HEK293 (cell line): ENCODE results near the gene CEP72.
"Not testable (repeated sequence)": the region's sequence is repeated elsewhere in the genome, so short reads cannot be mapped to it uniquely, and the experiment has no call there.

Experiments
- CTCF ChIA-PET: fragments of 350-600 bp; formaldehyde crosslinking; extraction: SDS; loops from one replicate; lab custom pipeline; 2021; ENCODE audit warnings: antibody characterized with exemption; lab: Yijun Ruan, JAX
- POLR2A ChIA-PET: fragments of 300-600 bp; formaldehyde crosslinking; extraction: SDS; loops from one replicate; lab custom pipeline; 2020; ENCODE audit warnings: antibody characterized with exemption, inconsistent platforms; lab: Yijun Ruan, JAX
- H3K27ac ChIP-seq: fragments of 200-500 bp; sonication (Bioruptor generic); 2 replicates; pipeline ENCODE4 v1.5.1; 2014; ENCODE audit warnings: low read depth, low read length, control low read depth, inconsistent platforms; ENCODE audit errors: extremely low read depth
- H3K36me3 ChIP-seq, 2 experiments: fragments of 200-500 bp in 1 of 2; sonication (Bioruptor generic) in 1 of 2; 1 replicate in 1 of 2; 2 replicates in 1 of 2; pipeline ENCODE4 v1.5.1; 2014 to 2017; ENCODE audit warnings: inconsistent platforms in 2 of 2, low read length in 2 of 2; ENCODE audit not compliant: control insufficient read depth in 2 of 2, insufficient read depth in 1 of 2
- H3K4me1 ChIP-seq: fragments of 200-500 bp; sonication (Bioruptor generic); 2 replicates; pipeline ENCODE4 v1.5.1; 2014; ENCODE audit warnings: mild to moderate bottlenecking, low read length, inconsistent platforms; ENCODE audit not compliant: control insufficient read depth, insufficient read depth
- H3K4me3 ChIP-seq: 2 replicates; pipeline ENCODE4 v1.5.1; 2011; ENCODE audit warnings: low read depth, mild to moderate bottlenecking, control low read depth, low read length, moderate library complexity
- H3K9me3 ChIP-seq: fragments of 200-500 bp; sonication (Bioruptor generic); 2 replicates; pipeline ENCODE4 v1.5.1; 2014; ENCODE audit warnings: low read depth, low read length, inconsistent platforms; ENCODE audit not compliant: control insufficient read depth, insufficient read depth
- BCL11B ChIP-seq: fragments of 450-650 bp; formaldehyde crosslinking; IDR thresholded peaks from 2 replicates; pipeline ENCODE4 v1.5.1; 2016; ENCODE audit warnings: low read depth, missing biosample characterization, missing genetic modification characterization
- EGR2 ChIP-seq: fragments of 450-650 bp; formaldehyde crosslinking; IDR thresholded peaks from 2 replicates; pipeline ENCODE4 v1.5.1; 2016; ENCODE audit warnings: low read depth, missing biosample characterization, missing genetic modification characterization
- KLF10 ChIP-seq: fragments of 450-650 bp; IDR thresholded peaks from 2 replicates; pipeline ENCODE4 v1.5.1; 2018; ENCODE audit warnings: missing biosample characterization, mild to moderate bottlenecking, missing genetic modification characterization
- SP7 ChIP-seq: fragments of 450-650 bp; formaldehyde crosslinking; IDR thresholded peaks from 2 replicates; pipeline ENCODE4 v1.5.1; 2016; ENCODE audit warnings: missing biosample characterization, missing genetic modification characterization
- ZNF157 ChIP-seq: fragments of 450-650 bp; formaldehyde crosslinking; IDR thresholded peaks from 2 replicates; pipeline ENCODE4 v1.5.1; 2016; ENCODE audit warnings: missing biosample characterization, missing genetic modification characterization
- ZNF175 ChIP-seq: fragments of 450-650 bp; formaldehyde crosslinking; IDR thresholded peaks from 2 replicates; pipeline ENCODE4 v1.5.1; 2016; ENCODE audit warnings: missing biosample characterization, missing genetic modification characterization
- ZNF248 ChIP-seq: fragments of 450-650 bp; formaldehyde crosslinking; IDR thresholded peaks from 2 replicates; pipeline ENCODE4 v1.5.1; 2017; ENCODE audit warnings: missing biosample characterization, missing genetic modification characterization
- ZNF302 ChIP-seq: fragments of 450-650 bp; formaldehyde crosslinking; IDR thresholded peaks from 2 replicates; pipeline ENCODE4 v1.5.1; 2016; ENCODE audit warnings: missing biosample characterization, missing genetic modification characterization, low read depth
- ZNF416 ChIP-seq: fragments of 450-650 bp; formaldehyde crosslinking; IDR thresholded peaks from 2 replicates; pipeline ENCODE4 v1.5.1; 2016; ENCODE audit warnings: missing biosample characterization, missing genetic modification characterization
- ZSCAN23 ChIP-seq: fragments of 450-650 bp; formaldehyde crosslinking; IDR thresholded peaks from 2 replicates; pipeline ENCODE4 v1.5.1; 2016; ENCODE audit warnings: missing biosample characterization, missing genetic modification characterization
- TF ChIP-seq, protein P1 (sequence below): fragments of 450-650 bp; formaldehyde crosslinking; IDR thresholded peaks from 2 replicates; pipeline ENCODE4 v1.5.1; 2016; ENCODE audit warnings: missing biosample characterization, missing genetic modification characterization
- TF ChIP-seq, protein P2 (sequence below): fragments of 450-650 bp; formaldehyde crosslinking; IDR thresholded peaks from 2 replicates; pipeline ENCODE4; 2016; ENCODE audit warnings: missing biosample characterization, missing genetic modification characterization
- TF ChIP-seq, protein P3 (sequence below): fragments of 450-650 bp; formaldehyde crosslinking; IDR thresholded peaks from 2 replicates; pipeline ENCODE4 v1.5.1; 2016; ENCODE audit warnings: missing biosample characterization, missing genetic modification characterization
- TF ChIP-seq, protein P4 (sequence below): sonication (generic); formaldehyde crosslinking; IDR thresholded peaks from 2 replicates; pipeline ENCODE4 v1.8.1; 2022; ENCODE audit warnings: mild to moderate bottlenecking, moderate library complexity, missing genetic modification reagents
- TF ChIP-seq, protein P5 (sequence below): fragments of 450-650 bp; formaldehyde crosslinking; IDR thresholded peaks from 2 replicates; pipeline ENCODE4 v1.5.1; 2016; ENCODE audit warnings: missing biosample characterization, missing genetic modification characterization

The CEP72 gene

DNA sequence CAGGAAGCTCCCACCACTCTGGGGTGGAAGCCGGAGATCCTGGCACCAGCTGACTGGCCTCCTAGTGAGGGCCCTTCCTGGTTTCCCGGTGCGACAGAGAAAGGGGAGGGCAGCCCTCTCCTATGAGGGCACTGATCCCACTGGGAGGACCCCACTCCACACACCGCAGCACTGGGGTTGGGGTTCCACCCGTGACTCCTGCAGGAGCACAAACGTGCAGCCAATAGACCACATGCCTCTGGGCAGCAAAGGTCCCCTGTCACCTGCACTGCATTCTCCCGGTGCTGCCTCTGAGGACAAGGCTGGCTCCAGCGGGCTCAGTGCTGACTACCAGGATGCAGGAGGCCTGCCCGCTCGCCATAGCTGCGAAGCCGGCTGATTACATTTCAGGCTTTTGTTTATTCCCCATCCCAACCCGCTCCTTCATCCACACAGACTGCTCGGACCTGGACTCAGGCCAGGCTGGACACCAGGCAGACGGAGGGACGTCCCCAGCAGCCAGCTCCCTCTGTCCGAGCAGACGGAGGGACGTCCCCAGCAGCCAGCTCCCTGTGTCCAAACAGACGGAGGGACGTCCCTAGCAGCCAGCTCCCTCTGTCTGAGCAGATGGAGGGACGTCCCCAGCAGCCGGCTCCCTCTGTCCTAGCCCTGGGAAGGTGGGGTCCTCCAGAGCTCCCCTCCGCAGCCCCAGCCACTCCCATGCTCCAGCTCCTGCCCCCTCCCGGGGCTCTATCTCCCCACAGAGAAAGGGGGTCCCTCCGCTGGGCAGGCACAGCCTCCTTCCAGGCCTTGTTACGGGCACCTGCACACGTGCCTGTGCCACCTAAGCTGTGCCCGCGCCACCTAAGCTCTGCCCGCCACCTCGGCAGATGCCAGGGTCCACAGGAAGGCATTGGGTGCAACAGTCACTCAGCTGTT, 8.8 kb upstream of the CEP72 start:
- POLR2A ChIA-PET, result no interaction called here
- Histone ChIP-seq H3K4me3 (no peak overlapping the region), H3K9me3 (no peaks in the 10 kb centered on the region), H3K4me1 (no peaks in the 10 kb centered on the region), H3K27ac (no peak overlapping the region), H3K36me3 (no peaks in the 10 kb centered on the region)
- CTCF ChIA-PET, result interaction anchor here (0.9 to 1.1 kb wide), 2 partner anchors 9 to 66 kb away, joined by 3 read pairs; no protein-coding TSS in a partner anchor
- TF ChIP-seq ZNF302 (peak; percentile 92), SP7 (no peak), ZNF175 (tag by site-specific recombination) (no peak)
- TF ChIP-seq, protein P1, sequence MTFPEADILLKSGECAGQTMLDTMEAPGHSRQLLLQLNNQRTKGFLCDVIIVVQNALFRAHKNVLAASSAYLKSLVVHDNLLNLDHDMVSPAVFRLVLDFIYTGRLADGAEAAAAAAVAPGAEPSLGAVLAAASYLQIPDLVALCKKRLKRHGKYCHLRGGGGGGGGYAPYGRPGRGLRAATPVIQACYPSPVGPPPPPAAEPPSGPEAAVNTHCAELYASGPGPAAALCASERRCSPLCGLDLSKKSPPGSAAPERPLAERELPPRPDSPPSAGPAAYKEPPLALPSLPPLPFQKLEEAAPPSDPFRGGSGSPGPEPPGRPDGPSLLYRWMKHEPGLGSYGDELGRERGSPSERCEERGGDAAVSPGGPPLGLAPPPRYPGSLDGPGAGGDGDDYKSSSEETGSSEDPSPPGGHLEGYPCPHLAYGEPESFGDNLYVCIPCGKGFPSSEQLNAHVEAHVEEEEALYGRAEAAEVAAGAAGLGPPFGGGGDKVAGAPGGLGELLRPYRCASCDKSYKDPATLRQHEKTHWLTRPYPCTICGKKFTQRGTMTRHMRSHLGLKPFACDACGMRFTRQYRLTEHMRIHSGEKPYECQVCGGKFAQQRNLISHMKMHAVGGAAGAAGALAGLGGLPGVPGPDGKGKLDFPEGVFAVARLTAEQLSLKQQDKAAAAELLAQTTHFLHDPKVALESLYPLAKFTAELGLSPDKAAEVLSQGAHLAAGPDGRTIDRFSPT (tag by site-specific recombination), result 0 out of 2 replicates have a peak, but pooled peaks have one; percentile 24

DNA sequence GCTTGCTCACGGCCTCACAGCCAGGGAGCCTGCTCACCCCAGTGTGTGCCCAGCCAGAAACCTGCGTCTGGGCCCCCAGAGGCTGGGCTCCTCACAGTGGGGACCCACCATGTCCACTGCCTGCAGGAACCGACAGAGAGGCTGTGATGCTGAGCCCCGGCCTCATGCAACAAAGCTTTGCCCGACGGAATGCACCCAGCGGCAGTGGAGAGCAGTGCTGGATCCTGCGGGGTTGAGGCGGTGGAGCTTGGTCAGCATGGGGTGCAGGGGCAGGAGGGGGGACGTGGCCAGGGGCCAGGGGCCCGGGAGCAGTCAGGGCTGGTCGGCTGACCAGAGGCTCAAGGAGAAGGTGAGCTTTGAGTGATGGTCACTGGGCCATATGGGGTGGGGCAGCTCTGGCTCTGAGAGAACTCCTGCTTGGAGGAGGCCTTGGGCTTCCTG, 7.7 kb upstream of the CEP72 start:
- H3K27ac ChIP-seq, result no peak overlapping the region
- POLR2A ChIA-PET, result no interaction called here
- H3K4me1 ChIP-seq, result no peaks in the 10 kb centered on the region
- H3K4me3 ChIP-seq, result no peak overlapping the region
- no peaks in the 10 kb centered on the region for H3K36me3 ChIP-seq
- TF ChIP-seq ZSCAN23 (tag by site-specific recombination) (no peak), ZNF157 (no peak), ZNF416 (no peak), EGR2 (tag by site-specific recombination) (no peak), ZNF248 (tag by site-specific recombination) (no peak), KLF10 (no peak), BCL11B (tag by site-specific recombination) (no peak)
- TF ChIP-seq, protein P2, sequence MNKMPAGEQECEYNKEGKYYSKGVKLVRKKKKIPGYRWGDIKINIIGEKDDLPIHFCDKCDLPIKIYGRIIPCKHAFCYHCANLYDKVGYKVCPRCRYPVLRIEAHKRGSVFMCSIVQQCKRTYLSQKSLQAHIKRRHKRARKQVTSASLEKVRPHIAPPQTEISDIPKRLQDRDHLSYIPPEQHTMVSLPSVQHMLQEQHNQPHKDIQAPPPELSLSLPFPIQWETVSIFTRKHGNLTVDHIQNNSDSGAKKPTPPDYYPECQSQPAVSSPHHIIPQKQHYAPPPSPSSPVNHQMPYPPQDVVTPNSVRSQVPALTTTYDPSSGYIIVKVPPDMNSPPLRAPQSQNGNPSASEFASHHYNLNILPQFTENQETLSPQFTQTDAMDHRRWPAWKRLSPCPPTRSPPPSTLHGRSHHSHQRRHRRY, result no peak
- TF ChIP-seq, protein P3, sequence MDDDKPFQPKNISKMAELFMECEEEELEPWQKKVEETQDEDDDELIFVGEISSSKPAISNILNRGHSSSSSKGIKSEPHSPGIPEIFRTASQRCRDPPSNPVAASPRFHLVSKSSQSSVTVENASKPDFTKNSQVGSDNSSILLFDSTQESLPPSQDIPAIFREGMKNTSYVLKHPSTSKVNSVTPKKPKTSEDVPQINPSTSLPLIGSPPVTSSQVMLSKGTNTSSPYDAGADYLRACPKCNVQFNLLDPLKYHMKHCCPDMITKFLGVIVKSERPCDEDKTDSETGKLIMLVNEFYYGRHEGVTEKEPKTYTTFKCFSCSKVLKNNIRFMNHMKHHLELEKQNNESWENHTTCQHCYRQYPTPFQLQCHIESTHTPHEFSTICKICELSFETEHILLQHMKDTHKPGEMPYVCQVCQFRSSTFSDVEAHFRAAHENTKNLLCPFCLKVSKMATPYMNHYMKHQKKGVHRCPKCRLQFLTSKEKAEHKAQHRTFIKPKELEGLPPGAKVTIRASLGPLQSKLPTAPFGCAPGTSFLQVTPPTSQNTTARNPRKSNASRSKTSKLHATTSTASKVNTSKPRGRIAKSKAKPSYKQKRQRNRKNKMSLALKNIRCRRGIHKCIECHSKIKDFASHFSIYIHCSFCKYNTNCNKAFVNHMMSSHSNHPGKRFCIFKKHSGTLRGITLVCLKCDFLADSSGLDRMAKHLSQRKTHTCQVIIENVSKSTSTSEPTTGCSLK, result no peak
- TF ChIP-seq, protein P4, sequence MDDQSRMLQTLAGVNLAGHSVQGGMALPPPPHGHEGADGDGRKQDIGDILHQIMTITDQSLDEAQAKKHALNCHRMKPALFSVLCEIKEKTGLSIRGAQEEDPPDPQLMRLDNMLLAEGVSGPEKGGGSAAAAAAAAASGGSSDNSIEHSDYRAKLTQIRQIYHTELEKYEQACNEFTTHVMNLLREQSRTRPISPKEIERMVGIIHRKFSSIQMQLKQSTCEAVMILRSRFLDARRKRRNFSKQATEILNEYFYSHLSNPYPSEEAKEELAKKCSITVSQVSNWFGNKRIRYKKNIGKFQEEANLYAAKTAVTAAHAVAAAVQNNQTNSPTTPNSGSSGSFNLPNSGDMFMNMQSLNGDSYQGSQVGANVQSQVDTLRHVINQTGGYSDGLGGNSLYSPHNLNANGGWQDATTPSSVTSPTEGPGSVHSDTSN, result no peak
- TF ChIP-seq, protein P5, sequence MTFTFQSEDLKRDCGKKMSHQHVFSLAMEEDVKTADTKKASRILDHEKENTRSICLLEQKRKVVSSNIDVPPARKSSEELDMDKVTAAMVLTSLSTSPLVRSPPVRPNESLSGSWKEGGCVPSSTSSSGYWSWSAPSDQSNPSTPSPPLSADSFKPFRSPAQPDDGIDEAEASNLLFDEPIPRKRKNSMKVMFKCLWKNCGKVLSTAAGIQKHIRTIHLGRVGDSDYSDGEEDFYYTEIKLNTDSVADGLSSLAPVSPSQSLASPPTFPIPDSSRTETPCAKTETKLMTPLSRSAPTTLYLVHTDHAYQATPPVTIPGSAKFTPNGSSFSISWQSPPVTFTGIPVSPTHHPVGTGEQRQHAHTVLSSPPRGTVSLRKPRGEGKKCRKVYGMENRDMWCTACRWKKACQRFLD (tag by site-specific recombination), result no peak
- CTCF ChIA-PET, result interaction anchor here (0.5 to 1.0 kb wide), 3 partner anchors 28 to 188 kb away, joined by 3 to 4 read pairs (median 3); no protein-coding TSS in a partner anchor
- H3K9me3 ChIP-seq, result no peaks in the 10 kb centered on the region

DNA sequence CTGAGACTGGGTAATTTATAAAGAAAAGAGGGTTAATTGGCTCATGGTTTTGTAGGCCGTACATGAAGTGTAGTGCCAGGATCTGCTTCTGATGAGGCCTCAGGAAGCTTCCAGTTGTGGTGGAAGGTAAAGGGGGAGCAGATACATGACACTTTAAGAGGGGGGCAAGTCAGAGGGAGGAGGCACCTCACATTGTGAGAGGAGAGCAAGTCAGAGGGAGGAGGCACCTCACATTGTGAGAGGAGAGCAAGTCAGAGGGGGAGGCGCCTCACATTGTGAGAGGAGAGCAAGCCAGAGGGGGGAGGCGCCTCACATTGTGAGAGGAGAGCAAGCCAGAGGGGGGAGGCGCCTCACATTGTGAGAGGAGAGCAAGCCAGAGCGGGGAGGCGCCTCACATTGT, 7.0 kb upstream of the CEP72 start:
- H3K9me3 ChIP-seq, H3K4me3 ChIP-seq, H3K4me1 ChIP-seq, H3K36me3 ChIP-seq, POLR2A ChIA-PET, H3K27ac ChIP-seq: not testable (repeated sequence)
- CTCF ChIA-PET, result interaction anchor here (0.8 to 1.0 kb wide), 2 partner anchors 28 to 46 kb away, joined by 3 read pairs; no protein-coding TSS in a partner anchor
